Measurements from ENCODE around the gene PNCK.

The PNCK gene

GRCh38 chrX:153641627-153642026 lies 32.0 kb downstream of the PNCK start:
- no peaks in the 10 kb centered on the region for H3K9me3 ChIP-seq (replicated peaks; ENCODE audit: low read length)
- no peak overlapping the region for H3K4me2 ChIP-seq (ENCODE audit: low read length)
- no peak overlapping the region for H3K9ac ChIP-seq (ENCODE audit: low read depth, low read length)
- H3K4me1 ChIP-seq (ENCODE audit: control insufficient read depth, insufficient read depth, low read length) = peaks cover 5% of the 10 kb centered on the region
- no peak overlapping the region for H3K4me3 ChIP-seq (ENCODE audit: low read length)
- H3K36me3 ChIP-seq (ENCODE audit: insufficient read depth, low read length) = no peaks in the 10 kb centered on the region
- peaks cover 50% of the 10 kb centered on the region for H3K27me3 ChIP-seq (ENCODE audit: control insufficient read depth, insufficient read depth, low read length)

GRCh38 chrX:153640736-153641575 lies 32.7 kb downstream of the PNCK start:
- peaks cover 5% of the 10 kb centered on the region for H3K4me1 ChIP-seq (ENCODE audit: control insufficient read depth, insufficient read depth, low read length)
- no peaks in the 10 kb centered on the region for H3K36me3 ChIP-seq (ENCODE audit: insufficient read depth, low read length)
- H3K27me3 ChIP-seq (ENCODE audit: control insufficient read depth, insufficient read depth, low read length) = peaks cover 44% of the 10 kb centered on the region
- no peak overlapping the region for H3K4me2 ChIP-seq (ENCODE audit: low read length)
- no peaks in the 10 kb centered on the region for H3K9me3 ChIP-seq (replicated peaks; ENCODE audit: low read length)
- H3K9ac ChIP-seq (ENCODE audit: low read depth, low read length) = no peak overlapping the region
- no peak overlapping the region for H3K4me3 ChIP-seq (ENCODE audit: low read length)

- Histone ChIP-seq H3K4me1 (ENCODE audit: control insufficient read depth, insufficient read depth, low read length) (peaks cover 5% of the 10 kb centered on the region), H3K4me3 (ENCODE audit: low read length) (no peak overlapping the region), H3K9ac (ENCODE audit: low read depth, low read length) (no peak overlapping the region)
Observed at GRCh38 chrX:153640045-153640686, 33.4 kb downstream of the PNCK start.

GRCh38 chrX:153639177-153640044 lies 34.2 kb downstream of the PNCK start:
- H3K4me3 ChIP-seq (ENCODE audit: low read length) = no peak overlapping the region
- H3K36me3 ChIP-seq (ENCODE audit: insufficient read depth, low read length) = no peaks in the 10 kb centered on the region
- H3K9ac ChIP-seq (ENCODE audit: low read depth, low read length) = no peak overlapping the region
- H3K9me3 ChIP-seq (replicated peaks; ENCODE audit: low read length) = no peaks in the 10 kb centered on the region
- peaks cover 5% of the 10 kb centered on the region for H3K4me1 ChIP-seq (ENCODE audit: control insufficient read depth, insufficient read depth, low read length)
- H3K4me2 ChIP-seq (ENCODE audit: low read length) = no peak overlapping the region
- peaks cover 29% of the 10 kb centered on the region for H3K27me3 ChIP-seq (ENCODE audit: control insufficient read depth, insufficient read depth, low read length)

More at GRCh38 chrX:153640045-153640686, 33.4 kb downstream of the PNCK start:
- Histone ChIP-seq H3K36me3 (ENCODE audit: insufficient read depth, low read length) (no peaks in the 10 kb centered on the region), H3K4me2 (ENCODE audit: low read length) (no peak overlapping the region), H3K27me3 (ENCODE audit: control insufficient read depth, insufficient read depth, low read length) (peaks cover 36% of the 10 kb centered on the region), H3K9me3 (replicated peaks; ENCODE audit: low read length) (no peaks in the 10 kb centered on the region)

- peaks cover 2% of the 10 kb centered on the region for H3K4me1 ChIP-seq (ENCODE audit: control insufficient read depth, insufficient read depth, low read length)
- H3K27me3 ChIP-seq (ENCODE audit: control insufficient read depth, insufficient read depth, low read length) = peaks cover 28% of the 10 kb centered on the region
- H3K36me3 ChIP-seq (ENCODE audit: insufficient read depth, low read length) = no peaks in the 10 kb centered on the region
- no peaks in the 10 kb centered on the region for H3K9me3 ChIP-seq (replicated peaks; ENCODE audit: low read length)
- no peak overlapping the region for H3K9ac ChIP-seq (ENCODE audit: low read depth, low read length)
- no peak overlapping the region for H3K4me2 ChIP-seq (ENCODE audit: low read length)
- no peak overlapping the region for H3K4me3 ChIP-seq (ENCODE audit: low read length)
Observed at GRCh38 chrX:153638436-153639176, 35.0 kb downstream of the PNCK start.

GRCh38 chrX:153638041-153638371 lies 35.6 kb downstream of the PNCK start:
- no peaks in the 10 kb centered on the region for H3K9me3 ChIP-seq (replicated peaks; ENCODE audit: low read length)
- no peaks in the 10 kb centered on the region for H3K4me1 ChIP-seq (ENCODE audit: control insufficient read depth, insufficient read depth, low read length)
- peaks cover 25% of the 10 kb centered on the region for H3K27me3 ChIP-seq (ENCODE audit: control insufficient read depth, insufficient read depth, low read length)

GRCh38 chrX:153637121-153638040 lies 36.2 kb downstream of the PNCK start:
- Histone ChIP-seq H3K9ac (ENCODE audit: low read depth, low read length) (no peak overlapping the region), H3K36me3 (ENCODE audit: insufficient read depth, low read length) (no peaks in the 10 kb centered on the region), H3K4me3 (ENCODE audit: low read length) (no peak overlapping the region), H3K4me2 (ENCODE audit: low read length) (no peak overlapping the region), H3K27me3 (ENCODE audit: control insufficient read depth, insufficient read depth, low read length) (peaks cover 21% of the 10 kb centered on the region), H3K4me1 (ENCODE audit: control insufficient read depth, insufficient read depth, low read length) (no peaks in the 10 kb centered on the region), H3K9me3 (replicated peaks; ENCODE audit: low read length) (no peaks in the 10 kb centered on the region)

More at GRCh38 chrX:153638041-153638371, 35.6 kb downstream of the PNCK start:
- H3K4me3 ChIP-seq (ENCODE audit: low read length) = no peak overlapping the region
- H3K36me3 ChIP-seq (ENCODE audit: insufficient read depth, low read length) = no peaks in the 10 kb centered on the region
- no peak overlapping the region for H3K4me2 ChIP-seq (ENCODE audit: low read length)
- no peak overlapping the region for H3K9ac ChIP-seq (ENCODE audit: low read depth, low read length)

GRCh38 chrX:153636716-153637115 lies 36.9 kb downstream of the PNCK start:
- no peaks in the 10 kb centered on the region for H3K4me1 ChIP-seq (ENCODE audit: control insufficient read depth, insufficient read depth, low read length)

GRCh38 chrX:153635788-153636668 lies 37.6 kb downstream of the PNCK start:
- Histone ChIP-seq H3K4me2 (ENCODE audit: low read length) (no peak overlapping the region), H3K4me1 (ENCODE audit: control insufficient read depth, insufficient read depth, low read length) (no peaks in the 10 kb centered on the region), H3K36me3 (ENCODE audit: insufficient read depth, low read length) (no peaks in the 10 kb centered on the region), H3K27me3 (ENCODE audit: control insufficient read depth, insufficient read depth, low read length) (peaks cover 12% of the 10 kb centered on the region), H3K9me3 (replicated peaks; ENCODE audit: low read length) (peaks cover 6% of the 10 kb centered on the region), H3K9ac (ENCODE audit: low read depth, low read length) (no peak overlapping the region), H3K4me3 (ENCODE audit: low read length) (no peak overlapping the region)

More at GRCh38 chrX:153636716-153637115, 36.9 kb downstream of the PNCK start:
- Histone ChIP-seq H3K36me3 (ENCODE audit: insufficient read depth, low read length) (no peaks in the 10 kb centered on the region), H3K27me3 (ENCODE audit: control insufficient read depth, insufficient read depth, low read length) (peaks cover 19% of the 10 kb centered on the region), H3K4me2 (ENCODE audit: low read length) (no peak overlapping the region), H3K9me3 (replicated peaks; ENCODE audit: low read length) (peaks cover 1% of the 10 kb centered on the region), H3K4me3 (ENCODE audit: low read length) (no peak overlapping the region), H3K9ac (ENCODE audit: low read depth, low read length) (no peak overlapping the region)

Data from skeletal muscle satellite cell (primary cell).